OCI-LY3 (cell line): ENCODE data around the gene POGLUT3.

Source experiments
- H2AFZ ChIP-seq: fragments of 200-600, 300-600 bp; shearing (Covaris generic); 2 replicates; pipeline ENCODE4 v1.6.0; 2014; ENCODE audit warnings: antibody characterized with exemption, low read depth, low read length
- H3K27ac ChIP-seq: fragments of 200-600, 300-600 bp; sonication (generic); 2 replicates; pipeline ENCODE4 v1.5.1; 2014; ENCODE audit warnings: mild to moderate bottlenecking, low read length, moderate library complexity, mixed read lengths
- H3K27me3 ChIP-seq: fragments of 200-600, 300-600 bp; sonication (generic); 2 replicates; pipeline ENCODE4 v1.6.1; 2014; ENCODE audit warnings: low read depth, low read length, mixed read lengths
- H3K36me3 ChIP-seq: fragments of 200-600, 300-600 bp; sonication (generic); replicated peaks from 2 replicates; pipeline ENCODE3; 2014; ENCODE audit warnings: low read depth, low read length, mixed read lengths
- H3K4me1 ChIP-seq: fragments of 300-600, 200-600 bp; sonication (generic); 2 replicates; pipeline ENCODE4 v1.6.1; 2014; ENCODE audit warnings: low read length, mixed read lengths
- H3K4me2 ChIP-seq: fragments of 200-600, 300-600 bp; sonication (generic); 2 replicates; pipeline ENCODE4 v1.6.1; 2014; ENCODE audit warnings: low read length, mixed read lengths
- H3K4me3 ChIP-seq: fragments of 300-600, 200-600 bp; sonication (generic); 2 replicates; pipeline ENCODE4 v1.5.1; 2014; ENCODE audit warnings: antibody characterized with exemption, mild to moderate bottlenecking, low read length, moderate library complexity
- H3K79me2 ChIP-seq: fragments of 300-600, 200-600 bp; shearing (Covaris generic); 2 replicates; pipeline ENCODE4 v1.6.1; 2014; ENCODE audit warnings: mild to moderate bottlenecking, low read length, mixed read lengths
- H3K9ac ChIP-seq: fragments of 300-600, 200-600 bp; shearing (Covaris generic); 2 replicates; pipeline ENCODE4 v1.6.0; 2014; ENCODE audit warnings: mild to moderate bottlenecking, low read length, moderate library complexity
- H3K9me3 ChIP-seq: fragments of 200-600, 300-600 bp; shearing (Covaris generic); 2 replicates; pipeline ENCODE4 v1.6.1; 2014; ENCODE audit warnings: low read length, mixed read lengths; ENCODE audit not compliant: insufficient read depth
- H4K20me1 ChIP-seq: fragments of 200-600, 300-600 bp; sonication (generic); 2 replicates; pipeline ENCODE4 v1.6.1; 2016; ENCODE audit warnings: low read length, mixed read lengths; ENCODE audit not compliant: insufficient read depth
- EZH2phosphoT487 ChIP-seq: fragments of 200-600 bp; shearing (Covaris generic); IDR thresholded peaks from 2 replicates; pipeline ENCODE4 v1.6.1; 2018; ENCODE audit warnings: antibody characterized with exemption, mixed run types, low read depth
- TF ChIP-seq, protein P1 (sequence below): fragments of 200-600, 300-600 bp; sonication (generic); IDR thresholded peaks from 2 replicates; pipeline ENCODE4 v1.5.1; 2014; ENCODE audit warnings: antibody characterized with exemption, low read length, low read depth

Gene POGLUT3, protein sequence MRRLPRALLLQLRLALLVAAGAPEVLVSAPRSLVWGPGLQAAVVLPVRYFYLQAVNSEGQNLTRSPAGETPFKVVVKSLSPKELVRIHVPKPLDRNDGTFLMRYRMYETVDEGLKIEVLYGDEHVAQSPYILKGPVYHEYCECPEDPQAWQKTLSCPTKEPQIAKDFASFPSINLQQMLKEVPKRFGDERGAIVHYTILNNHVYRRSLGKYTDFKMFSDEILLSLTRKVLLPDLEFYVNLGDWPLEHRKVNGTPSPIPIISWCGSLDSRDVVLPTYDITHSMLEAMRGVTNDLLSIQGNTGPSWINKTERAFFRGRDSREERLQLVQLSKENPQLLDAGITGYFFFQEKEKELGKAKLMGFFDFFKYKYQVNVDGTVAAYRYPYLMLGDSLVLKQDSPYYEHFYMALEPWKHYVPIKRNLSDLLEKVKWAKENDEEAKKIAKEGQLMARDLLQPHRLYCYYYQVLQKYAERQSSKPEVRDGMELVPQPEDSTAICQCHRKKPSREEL

DNA sequence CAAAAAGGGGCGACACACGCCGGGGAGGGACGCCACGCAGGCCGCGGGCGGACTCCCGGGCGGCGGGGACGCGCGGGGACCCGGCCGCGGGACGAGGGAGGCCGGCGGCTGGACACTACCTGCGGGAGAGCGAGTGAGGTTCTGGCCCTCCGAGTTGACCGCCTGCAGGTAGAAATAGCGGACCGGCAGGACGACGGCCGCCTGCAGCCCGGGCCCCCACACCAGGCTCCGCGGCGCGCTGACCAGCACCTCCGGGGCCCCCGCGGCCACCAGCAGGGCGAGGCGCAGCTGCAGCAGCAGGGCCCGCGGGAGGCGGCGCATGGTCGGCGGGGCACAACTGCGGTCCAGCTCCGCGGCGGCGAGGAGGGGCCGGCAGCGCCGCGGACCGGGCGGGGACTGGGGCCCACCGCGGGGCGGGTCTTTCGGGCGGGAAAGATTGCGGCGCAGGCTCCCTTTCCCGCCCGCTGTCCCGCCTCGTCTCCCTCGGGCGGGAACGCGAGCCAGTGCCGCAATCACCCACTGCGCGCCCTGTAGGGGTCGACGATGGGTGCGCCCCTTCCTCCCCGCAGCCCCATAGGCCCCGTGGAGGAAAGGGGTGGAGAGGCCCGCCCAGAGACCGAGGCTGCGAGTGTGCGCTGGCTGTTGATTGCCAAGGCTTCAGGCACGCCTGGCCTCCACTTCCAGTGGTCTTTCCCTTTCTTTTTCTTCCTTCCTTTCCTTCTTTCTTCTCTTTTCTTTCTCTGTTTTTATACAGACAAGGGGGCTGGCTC is at the start of gene POGLUT3:
Gene POGLUT3, minus strand, starts transcription at position 339 of the 770 bp plus-strand sequence. Its CDS starts 18 bp downstream, at position 321.
- Histone ChIP-seq H2AFZ (0 out of 2 replicates have a peak within 1 kb of the TSS, but pooled peaks have one; percentile 40), H3K9ac (peak within 1 kb of the TSS; percentile 20; the same call in 1 of the 2 replicates)
- TF ChIP-seq EZH2phosphoT487: no peak
- TF ChIP-seq, protein P1, sequence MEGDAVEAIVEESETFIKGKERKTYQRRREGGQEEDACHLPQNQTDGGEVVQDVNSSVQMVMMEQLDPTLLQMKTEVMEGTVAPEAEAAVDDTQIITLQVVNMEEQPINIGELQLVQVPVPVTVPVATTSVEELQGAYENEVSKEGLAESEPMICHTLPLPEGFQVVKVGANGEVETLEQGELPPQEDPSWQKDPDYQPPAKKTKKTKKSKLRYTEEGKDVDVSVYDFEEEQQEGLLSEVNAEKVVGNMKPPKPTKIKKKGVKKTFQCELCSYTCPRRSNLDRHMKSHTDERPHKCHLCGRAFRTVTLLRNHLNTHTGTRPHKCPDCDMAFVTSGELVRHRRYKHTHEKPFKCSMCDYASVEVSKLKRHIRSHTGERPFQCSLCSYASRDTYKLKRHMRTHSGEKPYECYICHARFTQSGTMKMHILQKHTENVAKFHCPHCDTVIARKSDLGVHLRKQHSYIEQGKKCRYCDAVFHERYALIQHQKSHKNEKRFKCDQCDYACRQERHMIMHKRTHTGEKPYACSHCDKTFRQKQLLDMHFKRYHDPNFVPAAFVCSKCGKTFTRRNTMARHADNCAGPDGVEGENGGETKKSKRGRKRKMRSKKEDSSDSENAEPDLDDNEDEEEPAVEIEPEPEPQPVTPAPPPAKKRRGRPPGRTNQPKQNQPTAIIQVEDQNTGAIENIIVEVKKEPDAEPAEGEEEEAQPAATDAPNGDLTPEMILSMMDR: no peak

GRCh38 chr11:108545909-108546501 is 47.8 kb upstream of the POGLUT3 start:
- Histone ChIP-seq H4K20me1 (no peaks in the 10 kb centered on the region), H3K9me3 (no peaks in the 10 kb centered on the region), H3K9ac (no peak overlapping the region), H3K27me3 (no peaks in the 10 kb centered on the region), H3K36me3 (no peaks in the 10 kb centered on the region), H3K27ac (no peak overlapping the region), H3K4me2 (no peak overlapping the region), H3K4me1 (no peaks in the 10 kb centered on the region), H3K4me3 (no peak overlapping the region), H3K79me2 (no peaks in the 10 kb centered on the region), H2AFZ (no peak overlapping the region)
- no peak for TF ChIP-seq EZH2phosphoT487
- TF ChIP-seq, protein P1: no peak

More for the DNA sequence above, at the start of gene POGLUT3:
- Histone ChIP-seq H3K4me1 (no peaks in the 10 kb centered on the region), H3K4me2 (peak within 1 kb of the TSS; percentile 39), H3K27ac (no peak within 1 kb of the TSS), H3K9me3 (no peaks in the 10 kb centered on the region), H3K4me3 (peak within 1 kb of the TSS; percentile 76), H3K79me2 (no peaks in the 10 kb centered on the region), H3K36me3 (no peaks in the 10 kb centered on the region), H4K20me1 (no peaks in the 10 kb centered on the region), H3K27me3 (peaks cover 16% of the 10 kb centered on the region)

GRCh38 chr11:108543316-108543964 is 45.3 kb upstream of the POGLUT3 start:
- no peak for TF ChIP-seq EZH2phosphoT487
- TF ChIP-seq, protein P1: no peak

More at GRCh38 chr11:108543316-108543964, 45.3 kb upstream of the POGLUT3 start:
- H3K27me3 ChIP-seq: no peaks in the 10 kb centered on the region
- H3K9ac ChIP-seq: no peak overlapping the region
- H3K4me3 ChIP-seq: no peak overlapping the region
- H3K4me1 ChIP-seq: no peaks in the 10 kb centered on the region
- H3K36me3 ChIP-seq: no peaks in the 10 kb centered on the region
- H3K4me2 ChIP-seq: peak overlapping the region; percentile 22
- no peaks in the 10 kb centered on the region for H3K79me2 ChIP-seq
- H4K20me1 ChIP-seq: no peaks in the 10 kb centered on the region
- no peak overlapping the region for H3K27ac ChIP-seq
- H2AFZ ChIP-seq: no peak overlapping the region
- no peaks in the 10 kb centered on the region for H3K9me3 ChIP-seq
